Body of pancreas (tissue), 4 donors: ENCODE data around the gene WNK1. TPM values are rescaled to one million over a fixed set of nuclear protein-coding genes. Genes with fewer than 3 reads are reported as not detected.
A peak's percentile ranks its signal among the peaks of the same experiment; 100 is the strongest.

Source experiments
- ATAC-seq: fragments of 150-250 bp; one replicate; pipeline ENCODE4 v1.9.1; 2016
- DNase-seq, 4 donors: peaks; one replicate each; pipeline ENCODE4 v3.0.0-alpha.2; 2019
- H3K27ac ChIP-seq, 4 donors: fragments of 200-600 bp; sonication (generic); 1 replicate in 3 of 4; 2 replicates in 1 of 4; pipeline versions ENCODE4 v1.5.1 to v1.6.1; 2016 to 2019; ENCODE audit warnings: mild to moderate bottlenecking in 1 of 4, mixed read lengths in 1 of 4, moderate library complexity in 1 of 4
- H3K27me3 ChIP-seq, 2 donors: fragments of 200-600 bp; sonication (generic); one replicate each; pipeline ENCODE4 v1.6.0; 2016; ENCODE audit warnings: mild to moderate bottlenecking in 1 of 2
- H3K36me3 ChIP-seq, 2 donors: fragments of 200-600 bp; sonication (generic); replicated peaks in 1 of 2; 2 replicates each; pipeline ENCODE4 v1.5.1; 2016; ENCODE audit warnings: low read depth in 2 of 2; ENCODE audit not compliant: insufficient read depth in 1 of 2
- H3K4me1 ChIP-seq: fragments of 200-600 bp; sonication (generic); one replicate; pipeline ENCODE4 v1.6.0; 2016
- H3K4me3 ChIP-seq, 2 donors: fragments of 200-600 bp; sonication (generic); 1 replicate in 1 of 2; 2 replicates in 1 of 2; pipeline ENCODE4 v1.5.1; 2016 to 2019
- H3K9me3 ChIP-seq, 3 donors: fragments of 200-600 bp; sonication (generic); 1 replicate in 2 of 3; 2 replicates in 1 of 3; pipeline ENCODE4 v1.5.1; 2016
- CTCF ChIP-seq, 7 experiments: fragments of 450-650 bp in 4 of 7; fragments of 200-600 bp in 3 of 7; sonication (generic) in 3 of 7; IDR thresholded peaks; one replicate each; pipeline ENCODE4 v1.5.1; 2016 to 2019; ENCODE audit warnings: antibody characterized with exemption in 7 of 7
- POLR2A ChIP-seq, 3 donors: fragments of 450-650 bp; IDR thresholded peaks; one replicate each; pipeline ENCODE4 v1.6.1; 2016; ENCODE audit warnings: antibody characterized with exemption in 3 of 3, mild to moderate bottlenecking in 2 of 3
- WGBS, 2 donors: methylation state at CpG; one replicate each; pipeline ENCODE4 v1.1.5; 2017; 5-methylcytosine and 5-hydroxymethylcytosine counted together
- intact Hi-C: fragments of 100-400 bp; cut with DNase I; formaldehyde crosslinking; loops from one replicate; pipeline ENCODE4 v1.15.1; 2023
- total RNA-seq, 2 donors: library from RNA; depleted of rRNA; stranded (reverse); fragments of >200 nt; gene quantifications; one replicate each; pipeline ENCODE4 v1.1.0, GENCODE V29; 2016

Gene WNK1
- total RNA-seq, 2 donors from 2014 or later: 56.6 to 96.6 TPM

GRCh38 chr12:777550-778047, 25.2 kb downstream of the WNK1 start:
- H3K27me3 ChIP-seq: no peaks in the 10 kb centered on the region
- ATAC-seq (no peak), DNase-seq (no peak)
- no peak overlapping the region for H3K4me3 ChIP-seq
- H3K36me3 ChIP-seq: no peaks in the 10 kb centered on the region
- no peak overlapping the region for H3K27ac ChIP-seq
- no peaks in the 10 kb centered on the region for H3K9me3 ChIP-seq
- no peak for TF ChIP-seq CTCF (IDR thresholded peaks at IDR 0.05)
- no peak for TF ChIP-seq POLR2A (IDR thresholded peaks at IDR 0.05)
- intact Hi-C loops: no loop called here
- peaks cover 45% of the 10 kb centered on the region for H3K4me1 ChIP-seq
- WGBS, 2 donors: 28 to 34% methylated on average over 3 of the region's 3 CpGs

GRCh38 chr12:778615-779014, 26.2 kb downstream of the WNK1 start:
- no peaks in the 10 kb centered on the region for H3K27me3 ChIP-seq
- DNase-seq: no peak
- no peak overlapping the region for H3K27ac ChIP-seq
- no peak overlapping the region for H3K4me3 ChIP-seq
- TF ChIP-seq POLR2A (IDR thresholded peaks at IDR 0.05): no peak
- TF ChIP-seq CTCF (IDR thresholded peaks at IDR 0.05): no peak
- H3K4me1 ChIP-seq: peaks cover 45% of the 10 kb centered on the region
- no peaks in the 10 kb centered on the region for H3K36me3 ChIP-seq
- ATAC-seq: no peak
- H3K9me3 ChIP-seq: no peaks in the 10 kb centered on the region
- intact Hi-C loops: no loop called here
- WGBS, 2 donors: 37 to 48% methylated on average over 6 of the region's 6 CpGs

GRCh38 chr12:779745-780734, 27.7 kb downstream of the WNK1 start:
- Histone ChIP-seq H3K36me3 (no peaks in the 10 kb centered on the region), H3K4me1 (peaks cover 36% of the 10 kb centered on the region), H3K27me3 (no peaks in the 10 kb centered on the region), H3K27ac (peak overlapping the region in 1 of 4 donors; percentile 5), H3K9me3 (no peaks in the 10 kb centered on the region), H3K4me3 (no peak overlapping the region)
- WGBS, 2 donors: 21 to 22% methylated on average over 4 of the region's 4 CpGs
- TF ChIP-seq CTCF (IDR thresholded peaks at IDR 0.05) (no peak), POLR2A (IDR thresholded peaks at IDR 0.05) (no peak)
- DNase-seq (no peak), ATAC-seq (peak; percentile 38)
- intact Hi-C loops: no loop called here

GRCh38 chr12:780750-781379, 28.5 kb downstream of the WNK1 start:
- no peaks in the 10 kb centered on the region for H3K27me3 ChIP-seq
- no peaks in the 10 kb centered on the region for H3K9me3 ChIP-seq
- no peak overlapping the region for H3K27ac ChIP-seq
- no peaks in the 10 kb centered on the region for H3K36me3 ChIP-seq
- ATAC-seq (no peak), DNase-seq (no peak)
- WGBS, 2 donors: 79 to 85% methylated on average over 2 of the region's 2 CpGs
- intact Hi-C loops: no loop called here
- H3K4me3 ChIP-seq: no peak overlapping the region
- peaks cover 36% of the 10 kb centered on the region for H3K4me1 ChIP-seq
- TF ChIP-seq POLR2A (IDR thresholded peaks at IDR 0.05) (no peak), CTCF (IDR thresholded peaks at IDR 0.05) (no peak)
